Thyroid gland (tissue), 4 donors: ENCODE results near the gene CACNA2D3. TPM values are rescaled to one million over a fixed set of nuclear protein-coding genes. Genes with fewer than 3 reads are reported as not detected.
A peak's percentile ranks its signal among the peaks of the same experiment; 100 is the strongest.

Experiments
- DNase-seq, 2 donors: peaks; one replicate each; pipeline ENCODE4 v3.0.0-alpha.2; 2019
- H3K27ac ChIP-seq, 3 donors: fragments of 200-600 bp; sonication (generic); 1 replicate in 2 of 3; 2 replicates in 1 of 3; pipeline ENCODE4 v1.5.1; 2016 to 2019; ENCODE audit warnings: mild to moderate bottlenecking in 1 of 3, moderate library complexity in 1 of 3
- H3K27me3 ChIP-seq: fragments of 200-600 bp; sonication (generic); one replicate; pipeline ENCODE4 v1.5.1; 2019
- H3K36me3 ChIP-seq, 2 donors: fragments of 200-600 bp; sonication (generic); one replicate each; pipeline ENCODE4 v1.5.1; 2016 to 2019
- H3K4me1 ChIP-seq, 2 donors: fragments of 200-600 bp; sonication (generic); one replicate each; pipeline ENCODE4 v1.5.1; 2017 to 2019
- H3K4me3 ChIP-seq, 3 donors: fragments of 200-600 bp; sonication (generic); replicated peaks in 1 of 3; 1 replicate in 2 of 3; 2 replicates in 1 of 3; pipeline ENCODE4 v1.5.1; 2016; ENCODE audit warnings: mild to moderate bottlenecking in 1 of 3
- H3K9me3 ChIP-seq: fragments of 200-600 bp; sonication (generic); one replicate; pipeline ENCODE4 v1.5.1; 2017
- CTCF ChIP-seq, 6 experiments: fragments of 200-600 bp in 3 of 6; fragments of 450-650 bp in 3 of 6; sonication (generic) in 3 of 6; IDR thresholded peaks; one replicate each; pipeline ENCODE4 v1.5.1; 2016 to 2019; ENCODE audit warnings: antibody characterized with exemption in 6 of 6, mild to moderate bottlenecking in 2 of 6, inconsistent platforms in 1 of 6, moderate library complexity in 1 of 6
- POLR2A ChIP-seq, 2 donors: fragments of 450-650 bp; IDR thresholded peaks; one replicate each; pipeline ENCODE4 v1.6.1; 2017; ENCODE audit warnings: antibody characterized with exemption in 2 of 2, mild to moderate bottlenecking in 2 of 2, moderate library complexity in 1 of 2
- WGBS, 2 donors: methylation state at CpG; one replicate each; pipeline ENCODE4 v1.1.5; 2017; 5-methylcytosine and 5-hydroxymethylcytosine counted together
- intact Hi-C: fragments of 100-400 bp; cut with DNase I; formaldehyde crosslinking; loops from one replicate; pipeline ENCODE4 v1.15.1; 2023
- total RNA-seq, 4 donors: library from RNA; depleted of rRNA; stranded (reverse); fragments of >200 nt; gene quantifications; one replicate each; pipeline ENCODE4 v1.2.3, GENCODE V29; 2016

Gene CACNA2D3
- total RNA-seq, 4 donors from 2014 or later, result 2.9 to 4.8 (median 4.5) TPM

- no peaks in the 10 kb centered on the region for H3K27me3 ChIP-seq
- no peaks in the 10 kb centered on the region for H3K9me3 ChIP-seq
- H3K36me3 ChIP-seq, result no peaks in the 10 kb centered on the region
- intact Hi-C loops, result no loop called here
- no peak for TF ChIP-seq CTCF (IDR thresholded peaks at IDR 0.05)
- no peak for TF ChIP-seq POLR2A (IDR thresholded peaks at IDR 0.05)
- H3K27ac ChIP-seq, result no peak overlapping the region
- WGBS, 2 donors, result 61 to 79% methylated on average over 4 of the region's 4 CpGs
- no peak overlapping the region for H3K4me3 ChIP-seq
- H3K4me1 ChIP-seq, result no peaks in the 10 kb centered on the region
- no peak for DNase-seq
These were observed 887.0 kb downstream of the CACNA2D3 start for GRCh38 chr3:55009372-55009771.

- TF ChIP-seq POLR2A (IDR thresholded peaks at IDR 0.05), result no peak
- TF ChIP-seq CTCF (IDR thresholded peaks at IDR 0.05), result no peak
- WGBS, 2 donors, result 95 to 96% methylated on average over 4 of the region's 4 CpGs
- no peaks in the 10 kb centered on the region for H3K4me1 ChIP-seq
- no peak overlapping the region for H3K27ac ChIP-seq
- no peak overlapping the region for H3K4me3 ChIP-seq
- no peak for DNase-seq
- intact Hi-C loops, result no loop called here
- no peaks in the 10 kb centered on the region for H3K9me3 ChIP-seq
- no peaks in the 10 kb centered on the region for H3K27me3 ChIP-seq
- H3K36me3 ChIP-seq, result no peaks in the 10 kb centered on the region
These were observed 889.7 kb downstream of the CACNA2D3 start for GRCh38 chr3:55012091-55012490.

GRCh38 chr3:55013145-55013925, 891.0 kb downstream of the CACNA2D3 start:
- intact Hi-C loops, result no loop called here
- Histone ChIP-seq H3K4me3 (no peak overlapping the region), H3K4me1 (no peaks in the 10 kb centered on the region), H3K27ac (no peak overlapping the region), H3K36me3 (no peaks in the 10 kb centered on the region), H3K27me3 (no peaks in the 10 kb centered on the region), H3K9me3 (no peaks in the 10 kb centered on the region)
- DNase-seq, result peak; percentile 14 to 15
- 66% methylated on average over 5 of the region's 5 CpGs for WGBS, 2 donors
- TF ChIP-seq CTCF (IDR thresholded peaks at IDR 0.05) (peak in 2 of 6 experiments; percentile 7 to 19), POLR2A (IDR thresholded peaks at IDR 0.05) (no peak)

GRCh38 chr3:55014081-55014480, 891.7 kb downstream of the CACNA2D3 start:
- WGBS, 2 donors, result 90% methylated on average over 4 of the region's 4 CpGs
- Histone ChIP-seq H3K36me3 (no peaks in the 10 kb centered on the region), H3K27me3 (no peaks in the 10 kb centered on the region), H3K4me3 (no peak overlapping the region), H3K27ac (no peak overlapping the region), H3K4me1 (no peaks in the 10 kb centered on the region), H3K9me3 (no peaks in the 10 kb centered on the region)
- DNase-seq, result no peak
- intact Hi-C loops, result no loop called here
- TF ChIP-seq CTCF (IDR thresholded peaks at IDR 0.05) (no peak), POLR2A (IDR thresholded peaks at IDR 0.05) (no peak)

- WGBS, 2 donors, result 80 to 85% methylated on average over 5 of the region's 5 CpGs
- no peak for DNase-seq
- no peak overlapping the region for H3K4me3 ChIP-seq
- no peak for TF ChIP-seq POLR2A (IDR thresholded peaks at IDR 0.05)
- TF ChIP-seq CTCF (IDR thresholded peaks at IDR 0.05), result no peak
- H3K4me1 ChIP-seq, result no peaks in the 10 kb centered on the region
- H3K9me3 ChIP-seq, result no peaks in the 10 kb centered on the region
- intact Hi-C loops, result no loop called here
- H3K36me3 ChIP-seq, result no peaks in the 10 kb centered on the region
- no peaks in the 10 kb centered on the region for H3K27me3 ChIP-seq
- no peak overlapping the region for H3K27ac ChIP-seq
These were observed 892.6 kb downstream of the CACNA2D3 start for GRCh38 chr3:55014906-55015305.
